Dermis lymphatic vessel endothelial cell (primary cell): ENCODE measurements around the gene SNX32. TPM values are rescaled to one million over a fixed set of nuclear protein-coding genes. Genes with fewer than 3 reads are reported as not detected.

ENCODE experiments used
- total RNA-seq: library from RNA; depleted of rRNA; stranded (reverse); fragments of >200 nt; gene quantifications from 2 replicates; pipeline ENCODE4 v1.2.1, GENCODE V29; 2014

Gene SNX32
- total RNA-seq, result 0.22 and 0.52 TPM in 2 replicates

DNA sequence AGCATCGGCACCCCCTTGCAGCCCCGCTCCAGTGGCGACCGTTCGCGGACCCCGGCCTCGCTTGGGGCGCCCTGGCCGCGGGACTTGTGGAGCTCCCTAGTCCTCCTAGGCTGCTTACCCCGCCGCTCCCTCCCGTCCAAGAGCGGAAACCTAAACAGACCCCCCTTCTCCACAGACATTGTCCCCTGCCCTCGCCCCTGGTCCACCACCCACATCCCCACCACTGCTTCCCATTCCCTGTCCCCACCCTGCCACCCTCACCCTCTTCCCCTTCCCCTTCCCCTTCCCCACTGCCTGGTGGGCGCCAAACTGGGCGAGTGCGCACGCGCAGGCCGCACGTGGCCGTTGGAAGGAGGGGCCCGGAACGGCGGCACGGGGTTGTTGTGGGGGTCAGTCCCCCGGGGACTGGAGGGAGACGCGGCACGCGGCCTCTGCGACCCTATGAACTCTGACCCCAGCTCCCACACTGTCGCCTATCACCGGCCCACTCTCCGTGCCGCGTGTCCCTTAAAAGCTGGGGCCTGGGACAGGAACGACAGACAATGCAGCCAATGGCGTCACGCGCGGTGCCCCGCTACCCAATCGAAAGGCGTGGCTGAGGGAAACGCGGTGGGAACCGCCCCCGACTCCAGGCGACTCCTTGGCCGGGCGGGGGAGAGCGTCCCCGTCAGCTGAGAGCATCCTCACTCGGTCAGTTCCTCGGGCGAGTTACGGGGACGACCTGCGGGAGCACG, at the start of gene SNX32:
Gene SNX32 (plus strand): TSS at position 667 of the 734 bp plus-strand sequence. CDS start 103 bp downstream, outside the sequence.

GRCh38 chr11:65786786-65787636, 46.8 kb upstream of the SNX32 start, which contains the start of gene OVOL1:
OVOL1 (plus strand) TSS chr11:65787063; CDS start chr11:65787374, 311 bp downstream.

DNA sequence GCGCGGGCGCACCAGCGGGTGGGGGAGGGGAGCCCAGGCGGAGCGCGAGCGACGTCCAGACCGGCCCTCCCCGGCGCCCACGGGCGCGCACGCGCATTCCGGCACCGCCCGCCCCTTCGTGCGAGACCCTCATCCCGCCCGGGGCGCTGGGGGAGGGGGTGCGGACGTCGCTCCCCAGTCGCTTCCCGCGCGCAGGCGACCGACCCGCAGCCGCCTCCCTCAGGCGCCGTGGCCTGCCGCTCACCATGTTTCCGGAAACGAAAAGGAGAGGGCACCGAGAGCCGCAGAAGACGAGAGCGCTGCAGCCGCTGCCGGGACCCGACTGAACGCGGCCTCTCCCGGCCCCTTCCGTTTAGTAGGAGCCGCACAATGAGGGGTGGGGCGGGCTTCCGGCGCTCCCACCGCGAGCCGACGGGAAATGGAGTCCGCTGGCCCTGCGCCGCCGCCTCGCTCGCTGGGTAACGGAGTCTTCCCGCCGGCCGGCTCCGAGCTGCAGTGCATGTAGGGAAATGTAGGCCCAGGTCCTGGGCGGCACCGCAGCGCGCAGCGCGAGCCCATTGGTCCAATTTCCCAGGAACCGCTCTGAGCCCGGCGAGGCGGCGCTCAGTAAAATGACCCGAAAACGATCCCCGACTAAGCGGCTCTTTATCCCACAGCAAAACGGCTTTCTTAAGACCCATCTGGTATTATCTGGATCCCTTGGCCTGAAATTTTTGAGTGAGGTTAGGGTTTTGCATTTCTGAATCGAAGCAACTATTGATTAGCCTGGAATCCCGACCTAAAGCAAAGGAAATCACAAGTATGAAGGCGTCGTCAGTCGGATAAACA, 24.3 kb downstream of the SNX32 start, which contains the start of gene CFL1:
Gene CFL1 (minus strand): TSS at position 328 of the 828 bp plus-strand sequence. CDS start 81 bp downstream, at position 247.

GRCh38 chr11:65860278-65861164, 26.8 kb downstream of the SNX32 start, which contains the start of gene MUS81:
MUS81 (plus strand) TSS chr11:65860433; CDS start chr11:65860754, 321 bp downstream.

GRCh38 chr11:65872586-65873317, 39.0 kb downstream of the SNX32 start, which contains the start of gene EFEMP2:
EFEMP2 (minus strand) TSS chr11:65872800; CDS start chr11:65872354, 446 bp downstream.

GRCh38 chr11:65879617-65880016, 45.9 kb downstream of the SNX32 start, which contains the start of gene CTSW:
CTSW (plus strand) TSS chr11:65879837; CDS start chr11:65879855, 18 bp downstream.

GRCh38 chr11:65888163-65888814, 54.5 kb downstream of the SNX32 start, which contains the start of gene FIBP:
FIBP (minus strand) TSS chr11:65888471; CDS start chr11:65888418, 53 bp downstream.

DNA sequence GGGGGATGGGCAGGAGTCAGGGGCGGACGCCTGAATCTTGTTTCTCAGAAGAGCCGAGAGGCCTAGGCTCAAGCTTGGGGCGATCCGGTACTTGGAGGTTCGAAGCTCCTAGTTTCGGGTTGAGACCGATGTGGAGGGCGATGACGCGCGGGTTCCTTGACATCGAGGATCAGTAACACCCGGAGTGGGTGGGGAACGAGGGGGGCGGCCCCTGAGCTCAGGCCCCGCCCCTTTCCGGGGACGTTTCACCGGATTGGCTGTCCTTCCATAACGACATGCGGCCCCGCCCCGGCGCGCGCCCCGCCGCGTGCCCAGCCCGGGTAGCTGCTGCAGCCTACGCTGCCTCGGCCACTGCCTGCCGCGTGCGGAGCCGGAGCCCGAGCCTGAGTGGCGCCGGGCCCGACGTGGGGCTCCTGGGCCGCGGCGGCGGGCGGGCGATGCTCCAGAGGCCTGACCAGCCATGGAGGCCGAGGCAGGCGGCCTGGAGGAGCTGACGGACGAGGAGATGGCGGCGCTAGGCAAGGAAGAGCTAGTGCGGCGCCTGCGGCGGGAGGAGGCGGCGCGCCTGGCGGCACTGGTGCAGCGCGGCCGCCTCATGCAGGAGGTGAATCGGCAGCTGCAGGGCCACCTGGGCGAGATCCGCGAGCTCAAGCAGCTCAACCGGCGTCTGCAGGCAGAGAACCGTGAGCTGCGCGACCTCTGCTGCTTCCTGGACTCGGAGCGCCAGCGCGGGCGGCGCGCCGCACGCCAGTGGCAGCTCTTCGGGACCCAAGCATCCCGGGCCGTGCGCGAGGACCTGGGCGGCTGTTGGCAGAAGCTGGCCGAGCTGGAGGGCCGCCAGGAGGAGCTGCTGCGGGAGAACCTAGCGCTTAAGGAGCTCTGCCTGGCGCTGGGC, 56.8 kb downstream of the SNX32 start, which contains the start of gene CCDC85B:
Gene CCDC85B (plus strand): TSS at position 350 of the 895 bp plus-strand sequence. CDS start 111 bp downstream, at position 461.

GRCh38 chr11:65900125-65900898, 66.5 kb downstream of the SNX32 start, which contains the start of gene FOSL1:
FOSL1 (minus strand) TSS chr11:65900388; CDS start chr11:65900339, 49 bp downstream.

Other genes starting within 250 kb of the SNX32 start
- gene KCNK7, start 238.2 kb upstream of the SNX32 start, total RNA-seq, result under 0.01 and 0.17 TPM in 2 replicates
- gene MAP3K11, start 219.7 kb upstream of the SNX32 start, total RNA-seq, result 55.4 and 62.3 TPM in 2 replicates
- 11.4 and 11.8 TPM in 2 replicates for gene PCNX3, start 218.2 kb upstream of the SNX32 start, total RNA-seq
- 41.6 and 57.3 TPM in 2 replicates for gene SIPA1, start 195.9 kb upstream of the SNX32 start, total RNA-seq
- 14.4 and 15.2 TPM in 2 replicates for gene RELA, start 171.0 kb upstream of the SNX32 start, total RNA-seq
- 37.0 and 43.6 TPM in 2 replicates for gene KAT5, start 121.7 kb upstream of the SNX32 start, total RNA-seq
- gene RNASEH2C, start 113.2 kb upstream of the SNX32 start, total RNA-seq, result 52.2 and 55.8 TPM in 2 replicates
- gene AP5B1, start 53.0 kb upstream of the SNX32 start, total RNA-seq, result 8.0 and 8.5 TPM in 2 replicates
- gene OVOL1, start 46.9 kb upstream of the SNX32 start, total RNA-seq, result not detected in 2 replicates
- 806 and 989 TPM in 2 replicates for gene CFL1, start 24.2 kb downstream of the SNX32 start, total RNA-seq
- gene MUS81, start 26.5 kb downstream of the SNX32 start, total RNA-seq, result 31.1 and 35.2 TPM in 2 replicates
- gene EFEMP2, start 38.8 kb downstream of the SNX32 start, total RNA-seq, result 26.3 and 28.1 TPM in 2 replicates
- 0.17 and 0.33 TPM in 2 replicates for gene CTSW, start 45.9 kb downstream of the SNX32 start, total RNA-seq
- gene FIBP, start 54.5 kb downstream of the SNX32 start, total RNA-seq, result 135 and 155 TPM in 2 replicates
- 34.1 and 38.2 TPM in 2 replicates for gene CCDC85B, start 56.7 kb downstream of the SNX32 start, total RNA-seq
- 0.76 and 1.5 TPM in 2 replicates for gene FOSL1, start 66.4 kb downstream of the SNX32 start, total RNA-seq
- gene C11orf68, start 85.1 kb downstream of the SNX32 start, total RNA-seq, result 15.7 and 16.7 TPM in 2 replicates
- 94.6 and 110 TPM in 2 replicates for gene DRAP1, start 85.5 kb downstream of the SNX32 start, total RNA-seq
- gene TSGA10IP, start 111.5 kb downstream of the SNX32 start, total RNA-seq, result not detected in 2 replicates
- 33.8 and 34.3 TPM in 2 replicates for gene SART1, start 127.8 kb downstream of the SNX32 start, total RNA-seq
- gene EIF1AD, start 168.2 kb downstream of the SNX32 start, total RNA-seq, result 25.1 and 27.2 TPM in 2 replicates
- gene BANF1, start 168.5 kb downstream of the SNX32 start, total RNA-seq, result 17.5 and 20.4 TPM in 2 replicates
- 0.11 and 0.34 TPM in 2 replicates for gene CST6, start 178.0 kb downstream of the SNX32 start, total RNA-seq
- gene CATSPER1, start 192.5 kb downstream of the SNX32 start, total RNA-seq, result 0.26 TPM in 1 of 2 replicates, not detected in the other
- 0.09 and 0.11 TPM in 2 replicates for gene GAL3ST3, start 215.2 kb downstream of the SNX32 start, total RNA-seq
- 69.2 and 74.9 TPM in 2 replicates for gene SF3B2, start 218.4 kb downstream of the SNX32 start, total RNA-seq
- gene PACS1, start 236.3 kb downstream of the SNX32 start, total RNA-seq, result 19.5 and 30.9 TPM in 2 replicates